NCI-H2107 (cell line): ENCODE measurements around the gene GPBP1L1.
"Not testable (repeated sequence)": the region's sequence is repeated elsewhere in the genome, so short reads cannot be mapped to it uniquely, and the experiment has no call there.

ENCODE experiments used
- DNase-seq: peaks from one replicate; lab custom pipeline; 2025; lab: John Stamatoyannopoulos, UW

Gene GPBP1L1

DNA sequence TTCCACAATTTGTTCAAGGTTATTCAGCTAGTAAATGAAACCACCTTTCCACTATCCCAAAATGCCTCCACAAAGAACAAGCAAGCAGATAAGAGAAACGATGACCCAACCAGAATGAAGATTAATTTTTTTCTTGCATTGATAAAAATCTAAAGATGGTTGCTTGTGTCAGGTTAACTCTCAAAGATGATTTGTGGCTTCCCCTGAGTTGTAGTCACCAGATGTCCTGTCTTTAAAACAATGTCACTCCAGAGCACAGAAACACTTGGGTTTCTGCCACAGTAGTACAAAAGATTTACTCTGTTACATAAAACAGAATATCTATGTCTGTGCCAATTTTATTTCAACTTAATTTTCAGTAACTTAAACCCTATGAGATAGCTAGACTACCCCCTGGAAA, 51.1 kb downstream of the GPBP1L1 start:
- DNase-seq: no peak

DNA sequence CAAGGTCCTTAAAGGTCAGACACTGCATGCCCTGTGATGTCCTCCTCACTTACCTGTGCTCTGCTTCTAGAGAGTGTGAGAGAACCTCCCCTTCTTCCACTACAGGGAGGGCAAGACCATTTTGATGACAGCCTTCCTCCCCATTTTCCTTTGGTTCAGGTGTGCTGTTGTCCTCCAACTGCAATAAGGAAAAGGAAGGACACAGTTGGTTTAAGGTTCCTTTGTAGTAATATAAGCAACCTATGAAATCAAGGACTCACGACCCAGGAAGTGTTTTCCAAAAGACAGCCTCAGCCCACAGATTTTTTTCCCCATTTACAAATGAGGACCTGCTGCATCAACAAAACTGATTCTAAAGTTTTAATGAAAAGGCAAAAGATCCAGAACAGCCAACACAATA, 55.9 kb downstream of the GPBP1L1 start:
- no peak for DNase-seq

DNA sequence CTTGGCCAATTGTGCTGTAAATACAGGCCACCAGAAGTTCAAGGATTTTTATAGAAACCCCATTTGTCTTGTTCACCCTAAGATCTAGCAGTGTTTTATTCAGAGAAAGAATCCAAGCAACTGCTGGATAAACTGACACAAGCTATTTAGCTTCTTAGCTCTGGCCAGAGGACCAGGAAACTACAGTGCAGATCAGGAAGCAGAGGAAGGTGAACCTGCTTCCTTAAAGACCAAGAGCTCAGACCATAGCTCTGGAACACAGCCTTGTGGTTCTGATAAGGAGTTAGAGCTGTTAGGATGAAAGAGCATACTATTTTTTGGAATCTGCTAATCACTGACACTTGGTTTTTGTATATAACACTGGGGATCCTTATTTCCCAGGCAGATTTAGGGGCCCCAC, 57.3 kb downstream of the GPBP1L1 start:
- DNase-seq: no peak

DNA sequence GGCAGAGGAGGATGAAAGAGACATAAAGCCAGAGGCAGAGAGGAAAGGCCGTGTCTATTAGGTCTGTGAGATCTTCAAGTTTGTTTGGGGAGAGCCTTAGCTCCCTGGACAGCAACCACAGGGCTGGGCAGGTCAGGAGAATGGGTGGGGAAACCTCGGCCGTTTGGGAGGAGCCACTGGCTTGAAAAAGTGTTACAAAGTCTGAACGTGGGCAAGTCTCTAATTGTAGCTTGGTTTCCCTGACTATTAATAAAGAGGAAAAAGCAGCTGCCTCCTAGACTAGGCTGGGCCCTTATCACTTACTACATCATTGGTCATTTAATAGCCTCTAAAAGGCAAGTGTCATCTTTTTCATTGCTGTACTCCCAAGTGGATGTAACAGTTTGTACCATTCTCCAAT, 62.4 kb downstream of the GPBP1L1 start, which contains the start of gene CCDC17:
CCDC17 (minus strand) TSS at position 83 of the 400 bp plus-strand sequence. CDS start 145 bp downstream, outside the sequence.
- DNase-seq: no peak

DNA sequence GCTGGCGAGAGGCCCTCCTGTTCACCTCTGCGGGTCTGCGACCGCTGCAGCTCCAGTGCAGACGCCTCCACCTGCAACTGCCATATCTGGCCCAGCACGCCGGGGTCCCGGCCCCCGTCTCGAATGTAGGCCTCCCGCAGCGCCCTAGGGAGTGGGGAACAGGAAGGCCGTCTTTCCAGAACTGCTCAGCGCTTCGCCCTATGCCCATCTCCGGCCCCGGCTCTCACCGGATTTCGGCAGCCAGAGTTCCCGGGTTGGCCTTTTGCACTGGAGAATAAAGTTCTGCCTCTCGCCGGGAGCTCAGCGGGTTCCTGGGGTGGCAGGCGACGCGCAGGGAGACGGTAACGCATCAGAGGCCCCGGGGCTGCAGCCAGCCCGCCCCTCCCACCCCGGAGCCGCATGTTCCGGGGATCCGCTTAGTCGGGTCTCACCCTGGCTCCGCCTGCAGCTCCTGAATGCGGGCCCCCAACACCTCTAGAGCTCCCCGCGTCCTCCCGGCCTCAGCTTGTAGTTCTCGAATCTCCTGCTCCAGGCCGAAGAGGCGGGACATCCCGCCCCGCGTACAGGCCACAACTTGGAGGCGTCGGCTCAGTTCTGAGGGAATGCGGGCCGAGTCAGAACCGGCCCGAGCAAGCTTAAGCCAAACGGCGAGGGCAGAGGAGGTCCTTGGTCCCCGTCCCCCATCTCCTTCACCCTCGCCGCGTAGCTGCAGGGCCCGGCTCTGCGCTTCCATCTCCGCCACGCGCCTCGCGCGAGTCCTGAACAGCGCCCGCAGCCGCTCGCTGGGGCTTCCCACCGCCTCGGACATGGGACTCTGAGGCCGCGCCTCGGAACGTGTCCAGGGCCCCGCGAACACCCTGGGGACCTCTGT, 63.6 kb downstream of the GPBP1L1 start:
- DNase-seq: no peak

DNA sequence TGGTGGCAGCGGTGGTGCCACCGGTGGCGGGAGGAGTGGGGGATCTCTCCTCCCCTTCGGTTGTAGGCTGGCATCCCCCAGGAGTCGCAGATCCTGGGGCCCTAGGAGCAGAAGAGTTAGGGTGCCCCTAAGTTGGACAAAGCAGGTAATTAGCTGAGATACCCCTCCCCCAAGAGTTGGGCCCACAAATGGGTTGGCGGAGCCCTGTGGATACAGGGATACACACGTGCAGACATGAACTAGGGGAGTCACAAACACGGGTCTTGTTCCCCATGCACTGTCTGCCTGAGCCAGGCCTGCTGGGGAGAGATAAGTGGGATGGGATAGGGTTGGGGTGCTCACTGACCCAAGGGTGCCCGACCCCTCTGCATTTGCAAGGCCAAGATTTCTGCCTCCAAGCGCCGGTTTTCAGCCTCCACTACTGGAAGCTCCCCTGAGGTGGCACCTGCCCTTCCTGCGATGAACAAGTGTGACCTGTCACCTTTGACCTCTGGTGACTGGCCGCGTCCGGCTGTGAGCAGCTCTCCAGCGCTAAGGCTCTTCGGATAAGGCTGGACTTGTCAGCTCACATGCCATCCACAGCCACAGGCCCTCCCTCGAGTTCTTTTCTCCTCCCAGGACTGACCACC, 64.3 kb downstream of the GPBP1L1 start:
- DNase-seq: no peak

- no peak for DNase-seq
Observed at GRCh38 chr1:45621501-45621836, 64.9 kb downstream of the GPBP1L1 start.

GRCh38 chr1:45620588-45621500, 65.5 kb downstream of the GPBP1L1 start:
- no peak for DNase-seq

DNA sequence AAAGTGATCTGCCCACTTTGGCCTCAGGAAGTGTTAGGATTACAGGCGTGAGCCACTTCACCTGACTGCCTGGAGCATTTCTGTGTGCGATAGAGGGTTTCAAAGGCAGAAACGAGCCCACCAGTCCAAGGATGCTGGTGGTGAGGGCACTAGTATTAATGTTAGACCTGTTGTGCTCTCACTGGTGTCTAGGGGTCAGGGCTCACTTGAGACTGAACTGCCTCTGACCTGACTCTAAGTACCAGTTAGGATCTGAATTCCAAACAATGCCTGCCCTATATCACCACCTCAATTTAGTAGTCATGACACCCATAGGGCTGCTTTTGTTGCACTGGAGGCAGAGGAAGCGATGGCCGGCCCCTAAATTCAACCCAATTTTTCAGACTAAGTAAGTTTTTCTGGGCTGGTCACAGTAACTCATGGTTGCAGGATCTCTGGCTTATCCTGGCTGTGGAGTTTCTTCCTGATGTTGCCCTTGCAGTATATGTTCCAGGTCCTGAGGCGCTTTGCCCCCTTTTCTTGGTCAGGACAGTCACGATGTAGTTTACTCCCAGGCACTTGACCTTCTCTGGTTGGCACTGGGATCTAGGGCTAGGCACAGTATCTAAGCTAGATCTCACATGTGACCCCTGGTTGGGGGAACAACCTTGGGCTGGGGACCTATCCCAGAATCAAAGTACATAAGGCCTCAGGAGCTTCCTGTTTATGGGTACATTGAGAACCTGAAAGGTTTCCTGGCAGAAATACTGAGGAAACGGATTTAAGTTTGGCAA, 67.0 kb downstream of the GPBP1L1 start:
- no peak for DNase-seq

- no peak for DNase-seq
Observed at GRCh38 chr1:45617618-45618017, 68.7 kb downstream of the GPBP1L1 start.

DNA sequence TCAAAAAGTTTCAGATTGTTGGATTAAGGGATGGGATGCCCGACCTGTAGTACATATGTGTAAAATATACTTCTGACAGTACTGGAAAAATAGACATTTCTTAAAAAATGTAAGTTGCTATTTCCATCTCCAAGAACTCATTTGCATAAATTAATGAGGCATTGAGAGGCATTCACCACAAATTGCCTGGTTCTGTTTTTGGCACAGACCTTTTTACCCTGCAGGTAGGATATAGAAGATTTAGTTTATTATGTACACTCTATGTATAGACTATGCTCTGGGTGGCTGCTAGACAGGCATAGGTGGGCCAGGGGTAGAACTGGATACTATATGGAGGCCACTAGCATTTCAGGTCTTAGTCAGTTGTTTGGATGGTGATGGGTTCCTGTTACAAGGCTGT, 70.4 kb downstream of the GPBP1L1 start:
- DNase-seq: no peak

GRCh38 chr1:45612941-45613579, 73.3 kb downstream of the GPBP1L1 start:
- no peak for DNase-seq

- no peak for DNase-seq
Observed at GRCh38 chr1:45610589-45611226, 75.6 kb downstream of the GPBP1L1 start.

GRCh38 chr1:45608175-45609156, 77.9 kb downstream of the GPBP1L1 start:
- DNase-seq: no peak

DNA sequence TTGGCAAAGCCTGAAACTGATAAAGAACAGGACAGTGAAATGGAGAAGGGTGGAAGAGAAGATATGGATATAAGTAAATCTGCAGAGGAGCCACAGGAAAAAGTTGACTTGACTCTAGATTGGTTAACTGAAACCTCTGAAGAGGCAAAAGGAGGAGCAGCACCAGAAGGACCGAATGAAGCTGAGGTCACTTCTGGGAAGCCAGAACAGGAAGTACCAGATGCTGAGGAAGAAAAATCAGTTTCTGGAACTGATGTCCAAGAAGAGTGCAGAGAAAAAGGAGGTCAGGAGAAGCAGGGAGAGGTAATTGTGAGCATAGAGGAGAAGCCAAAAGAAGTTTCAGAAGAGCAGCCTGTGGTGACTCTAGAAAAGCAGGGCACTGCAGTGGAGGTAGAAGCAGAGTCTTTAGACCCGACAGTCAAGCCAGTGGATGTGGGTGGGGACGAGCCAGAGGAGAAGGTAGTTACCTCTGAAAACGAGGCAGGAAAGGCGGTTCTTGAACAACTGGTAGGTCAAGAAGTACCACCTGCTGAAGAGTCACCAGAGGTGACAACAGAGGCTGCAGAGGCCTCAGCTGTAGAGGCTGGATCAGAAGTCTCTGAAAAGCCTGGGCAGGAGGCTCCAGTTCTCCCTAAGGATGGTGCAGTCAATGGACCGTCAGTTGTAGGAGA, 78.8 kb downstream of the GPBP1L1 start:
- DNase-seq: no peak

DNA sequence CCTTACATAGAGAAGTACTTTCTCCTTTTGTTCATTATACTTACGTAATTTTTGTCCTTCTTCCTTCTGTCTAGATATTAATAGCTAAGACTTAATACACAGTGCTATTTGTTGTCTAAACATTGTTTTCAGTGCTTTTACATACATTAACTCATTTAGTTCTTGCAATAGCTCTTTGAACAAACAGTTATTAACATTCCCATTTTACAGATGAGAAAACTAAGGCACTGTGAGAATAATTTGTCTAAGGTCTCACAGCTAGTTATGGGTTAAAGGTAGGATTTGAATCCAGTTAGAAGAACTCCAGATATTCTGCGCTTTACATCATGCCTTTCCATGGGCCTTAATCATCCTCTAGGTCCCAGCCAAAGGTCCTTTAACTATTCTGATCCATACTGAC, 82.1 kb downstream of the GPBP1L1 start:
- no peak for DNase-seq

GRCh38 chr1:45596765-45597164, 89.6 kb downstream of the GPBP1L1 start:
- not testable (repeated sequence) for DNase-seq

DNA sequence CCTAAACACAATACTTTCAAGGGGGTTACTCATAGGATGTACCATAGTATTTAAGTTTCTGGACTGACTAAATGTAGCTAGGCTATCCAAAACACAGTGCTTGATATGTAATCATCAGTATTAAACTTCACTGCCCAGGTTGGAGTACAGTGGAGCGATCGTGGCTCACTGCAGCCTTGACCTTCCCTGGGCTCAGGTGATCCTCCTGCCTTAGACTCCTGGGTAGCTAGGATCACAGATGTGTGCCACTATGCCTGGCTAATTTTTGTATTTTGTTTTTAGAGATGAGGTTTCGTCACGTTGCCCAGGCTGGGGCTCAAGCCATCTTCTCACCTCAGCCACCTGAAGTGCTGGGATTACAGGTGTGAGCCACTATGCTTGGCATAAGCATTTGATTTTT, 91.9 kb downstream of the GPBP1L1 start:
- no peak for DNase-seq

DNA sequence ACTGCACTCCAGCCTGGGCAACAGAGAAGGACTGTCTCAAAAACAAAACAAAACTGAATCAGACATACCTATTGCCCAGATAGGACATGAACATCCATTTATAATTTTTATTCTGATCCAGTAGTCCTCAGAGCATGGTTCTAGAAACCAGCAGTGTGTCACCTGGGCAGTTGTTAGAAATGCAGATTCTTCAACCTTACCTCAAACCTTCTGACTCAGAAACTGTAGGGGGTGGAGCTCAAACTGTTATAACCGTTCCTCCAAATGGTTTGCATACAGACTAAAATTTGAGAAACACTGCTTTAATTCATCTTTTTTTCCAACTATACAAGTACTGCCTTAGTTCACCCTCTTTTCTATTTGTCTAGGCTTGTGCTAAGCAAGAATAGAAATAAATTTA, 96.5 kb downstream of the GPBP1L1 start:
- DNase-seq: no peak
